ENCODE measurements around the gene NDRG4.

Gene NDRG4

DNA sequence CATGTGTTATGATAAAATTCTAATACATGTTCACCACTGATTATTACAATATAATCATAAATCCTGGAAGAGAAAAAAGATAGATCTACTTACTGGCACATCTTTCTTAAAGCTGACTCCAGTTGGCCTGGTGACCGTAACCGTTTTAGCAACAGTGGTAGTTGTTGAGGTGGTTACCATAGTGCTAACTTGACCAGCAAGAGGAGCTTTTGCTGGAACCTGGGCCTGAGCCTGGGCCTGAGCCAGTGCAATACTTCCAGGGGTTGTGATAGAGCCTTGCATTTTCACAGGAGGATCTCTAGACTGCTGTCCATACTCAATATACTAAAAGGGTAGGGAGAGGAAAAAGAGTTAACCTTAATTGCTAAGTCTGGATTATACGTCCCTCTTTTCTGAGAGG, 51.6 kb downstream of the NDRG4 start:
- DNase-seq = no peak

DNA sequence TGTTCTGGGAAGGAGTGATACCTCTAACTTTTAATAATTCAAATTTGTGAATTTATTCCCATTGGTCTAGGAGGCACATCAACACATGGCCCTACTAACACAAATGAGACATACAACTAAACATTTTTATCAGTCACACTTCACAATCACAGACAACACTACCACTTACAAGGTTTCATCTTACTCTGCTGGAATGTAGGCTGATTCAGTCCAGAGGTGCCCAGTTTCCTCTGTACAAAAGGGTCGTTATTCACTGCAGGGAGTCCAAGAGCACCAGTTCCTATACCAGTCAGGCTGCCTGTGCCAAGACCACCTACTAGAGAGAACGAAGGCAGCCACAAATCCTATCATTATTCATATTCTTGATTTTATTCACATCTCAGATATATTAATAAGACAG, 56.7 kb downstream of the NDRG4 start:
- no peak for DNase-seq
